Measurements from ENCODE around the gene GNAS-AS1. TPM values are rescaled to one million over a fixed set of nuclear protein-coding genes. Genes with fewer than 3 reads are reported as not detected.

GNAS-AS1 gene
- total and polyA plus RNA-seq, 2 donors (not counting 1 experiment from before 2014, with no cell fraction given): 0.28 to 0.33 TPM

DNA sequence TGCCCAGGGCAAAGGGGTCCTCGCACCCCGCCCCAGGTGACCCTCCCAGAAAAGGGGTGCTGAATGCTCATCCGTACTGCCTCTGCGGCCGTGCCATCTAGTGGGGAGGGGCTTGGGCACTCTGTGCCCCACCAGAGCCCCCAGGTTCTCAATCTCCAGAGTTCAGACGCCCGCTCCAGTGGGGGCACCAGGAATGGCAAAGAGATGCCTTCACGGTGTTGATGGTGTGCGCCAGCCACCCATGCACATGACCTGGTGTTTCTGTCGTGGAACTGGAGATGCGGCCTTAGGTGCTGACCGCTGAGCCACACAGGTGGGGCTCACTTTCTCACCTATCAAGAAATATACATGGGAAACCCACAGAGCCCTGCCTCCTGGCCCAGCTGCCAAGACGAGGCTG is 30.8 kb downstream of the GNAS-AS1 start:
- H3K27ac ChIP-seq (ENCODE audit: insufficient read depth, low read length): no peak overlapping the region
- no peak overlapping the region for H3K4me3 ChIP-seq (replicated peaks in 1 of 4; ENCODE audit: control extremely low read depth in 1 of 4, insufficient read depth in 1 of 4, low read depth in 3 of 4, low read length in 4 of 4)
- no peak overlapping the region for H3K4me2 ChIP-seq (ENCODE audit: extremely low read depth, insufficient read depth, low read length)
- no peak overlapping the region for H2AFZ ChIP-seq (ENCODE audit: low read length)
- DNase-seq (ENCODE audit: low read depth in 2 of 2): no peak
- H3K9me3 ChIP-seq (ENCODE audit: control insufficient read depth, insufficient read depth, low read depth, low read length): no peaks in the 10 kb centered on the region
- H3K27me3 ChIP-seq (ENCODE audit: control insufficient read depth, insufficient read depth, low read length): no peaks in the 10 kb centered on the region
- no peak overlapping the region for H3K9ac ChIP-seq (ENCODE audit: insufficient read depth, low read length)
- H3K79me2 ChIP-seq (ENCODE audit: control insufficient read depth, insufficient read depth, low read length): no peaks in the 10 kb centered on the region
- no peaks in the 10 kb centered on the region for H3K36me3 ChIP-seq (ENCODE audit: control insufficient read depth, insufficient read depth, low read length)
- H3K4me1 ChIP-seq (ENCODE audit: control insufficient read depth, extremely low read depth, insufficient read depth, low read length): no peaks in the 10 kb centered on the region
- TF ChIP-seq EZH2 (IDR thresholded peaks at IDR 0.05; ENCODE audit: low read length, missing control alignments): no peak
- TF ChIP-seq, protein P1, sequence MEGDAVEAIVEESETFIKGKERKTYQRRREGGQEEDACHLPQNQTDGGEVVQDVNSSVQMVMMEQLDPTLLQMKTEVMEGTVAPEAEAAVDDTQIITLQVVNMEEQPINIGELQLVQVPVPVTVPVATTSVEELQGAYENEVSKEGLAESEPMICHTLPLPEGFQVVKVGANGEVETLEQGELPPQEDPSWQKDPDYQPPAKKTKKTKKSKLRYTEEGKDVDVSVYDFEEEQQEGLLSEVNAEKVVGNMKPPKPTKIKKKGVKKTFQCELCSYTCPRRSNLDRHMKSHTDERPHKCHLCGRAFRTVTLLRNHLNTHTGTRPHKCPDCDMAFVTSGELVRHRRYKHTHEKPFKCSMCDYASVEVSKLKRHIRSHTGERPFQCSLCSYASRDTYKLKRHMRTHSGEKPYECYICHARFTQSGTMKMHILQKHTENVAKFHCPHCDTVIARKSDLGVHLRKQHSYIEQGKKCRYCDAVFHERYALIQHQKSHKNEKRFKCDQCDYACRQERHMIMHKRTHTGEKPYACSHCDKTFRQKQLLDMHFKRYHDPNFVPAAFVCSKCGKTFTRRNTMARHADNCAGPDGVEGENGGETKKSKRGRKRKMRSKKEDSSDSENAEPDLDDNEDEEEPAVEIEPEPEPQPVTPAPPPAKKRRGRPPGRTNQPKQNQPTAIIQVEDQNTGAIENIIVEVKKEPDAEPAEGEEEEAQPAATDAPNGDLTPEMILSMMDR (conservative IDR thresholded peaks at IDR 0.05 in 1 of 2, IDR thresholded peaks at IDR 0.05 in 1 of 2; ENCODE audit: low read depth in 1 of 2, low read length in 2 of 2): no peak
- H4K20me1 ChIP-seq (ENCODE audit: control insufficient read depth, extremely low read depth, insufficient read depth, low read length): no peaks in the 10 kb centered on the region

DNA sequence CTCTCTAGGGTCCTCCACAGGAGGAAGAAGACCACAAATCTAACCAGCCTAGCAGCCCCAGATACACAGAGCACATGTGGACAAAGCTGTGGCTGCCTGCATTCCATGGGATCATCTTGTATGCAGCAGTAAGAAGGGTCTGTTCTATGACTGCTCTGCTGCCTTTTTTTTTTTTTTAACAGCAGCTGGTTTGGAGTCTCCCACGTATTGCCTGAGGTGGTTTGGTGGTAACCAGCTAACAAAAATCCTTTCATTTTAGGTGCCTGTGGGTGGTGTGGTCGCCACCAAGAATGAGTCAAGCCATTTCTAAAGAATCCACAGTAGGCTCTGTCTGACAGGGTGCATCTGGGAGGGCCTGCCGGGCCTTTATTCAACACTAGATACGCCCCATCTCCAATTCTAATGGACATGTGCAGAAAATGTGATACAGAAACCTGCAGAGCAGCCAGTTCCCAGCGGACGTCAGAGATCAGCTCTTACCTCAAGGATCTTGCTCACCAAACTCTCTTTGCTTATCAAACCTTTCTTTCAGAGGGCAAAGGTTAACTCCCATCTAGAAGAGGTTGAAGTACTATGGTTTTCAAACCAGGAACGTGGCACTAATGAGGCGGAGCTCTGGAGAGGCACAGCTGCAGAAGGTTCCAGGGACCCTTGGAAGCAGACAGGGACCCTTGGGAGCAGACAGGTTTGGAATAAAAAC is 32.0 kb downstream of the GNAS-AS1 start:
- no peak overlapping the region for H3K27ac ChIP-seq (ENCODE audit: insufficient read depth, low read length)
- H3K4me2 ChIP-seq (ENCODE audit: extremely low read depth, insufficient read depth, low read length): no peak overlapping the region

GRCh38 chr20:58817748-58818147 is 33.0 kb downstream of the GNAS-AS1 start:
- TF ChIP-seq, protein P1 (conservative IDR thresholded peaks at IDR 0.05 in 1 of 2, IDR thresholded peaks at IDR 0.05 in 1 of 2; ENCODE audit: low read depth in 1 of 2, low read length in 2 of 2): no peak
- TF ChIP-seq EZH2 (IDR thresholded peaks at IDR 0.05; ENCODE audit: low read length, missing control alignments): no peak
- H3K9me3 ChIP-seq (ENCODE audit: control insufficient read depth, insufficient read depth, low read depth, low read length): no peaks in the 10 kb centered on the region
- H3K4me1 ChIP-seq (ENCODE audit: control insufficient read depth, extremely low read depth, insufficient read depth, low read length): no peaks in the 10 kb centered on the region
- no peaks in the 10 kb centered on the region for H3K79me2 ChIP-seq (ENCODE audit: control insufficient read depth, insufficient read depth, low read length)
- no peak overlapping the region for H2AFZ ChIP-seq (ENCODE audit: low read length)
- no peak overlapping the region for H3K4me3 ChIP-seq (replicated peaks in 1 of 4; ENCODE audit: control extremely low read depth in 1 of 4, insufficient read depth in 1 of 4, low read depth in 3 of 4, low read length in 4 of 4)
- H3K27ac ChIP-seq (ENCODE audit: insufficient read depth, low read length): no peak overlapping the region
- H3K27me3 ChIP-seq (ENCODE audit: control insufficient read depth, insufficient read depth, low read length): no peaks in the 10 kb centered on the region
- no peaks in the 10 kb centered on the region for H4K20me1 ChIP-seq (ENCODE audit: control insufficient read depth, extremely low read depth, insufficient read depth, low read length)
- DNase-seq (ENCODE audit: low read depth in 2 of 2): no peak
- no peaks in the 10 kb centered on the region for H3K36me3 ChIP-seq (ENCODE audit: control insufficient read depth, insufficient read depth, low read length)
- H3K9ac ChIP-seq (ENCODE audit: insufficient read depth, low read length): no peak overlapping the region
- H3K4me2 ChIP-seq (ENCODE audit: extremely low read depth, insufficient read depth, low read length): no peak overlapping the region

More for the DNA sequence above, 32.0 kb downstream of the GNAS-AS1 start:
- H4K20me1 ChIP-seq (ENCODE audit: control insufficient read depth, extremely low read depth, insufficient read depth, low read length): no peaks in the 10 kb centered on the region
- TF ChIP-seq, protein P1 (conservative IDR thresholded peaks at IDR 0.05 in 1 of 2, IDR thresholded peaks at IDR 0.05 in 1 of 2; ENCODE audit: low read depth in 1 of 2, low read length in 2 of 2): no peak
- no peak for TF ChIP-seq EZH2 (IDR thresholded peaks at IDR 0.05; ENCODE audit: low read length, missing control alignments)
- H3K4me3 ChIP-seq (replicated peaks in 1 of 4; ENCODE audit: control extremely low read depth in 1 of 4, insufficient read depth in 1 of 4, low read depth in 3 of 4, low read length in 4 of 4): no peak overlapping the region
- no peaks in the 10 kb centered on the region for H3K79me2 ChIP-seq (ENCODE audit: control insufficient read depth, insufficient read depth, low read length)
- H2AFZ ChIP-seq (ENCODE audit: low read length): no peak overlapping the region
- H3K4me1 ChIP-seq (ENCODE audit: control insufficient read depth, extremely low read depth, insufficient read depth, low read length): no peaks in the 10 kb centered on the region
- H3K9me3 ChIP-seq (ENCODE audit: control insufficient read depth, insufficient read depth, low read depth, low read length): no peaks in the 10 kb centered on the region
- no peaks in the 10 kb centered on the region for H3K36me3 ChIP-seq (ENCODE audit: control insufficient read depth, insufficient read depth, low read length)
- peak in 1 of 2 donors; percentile 98 for DNase-seq (ENCODE audit: low read depth in 2 of 2)
- no peaks in the 10 kb centered on the region for H3K27me3 ChIP-seq (ENCODE audit: control insufficient read depth, insufficient read depth, low read length)
- H3K9ac ChIP-seq (ENCODE audit: insufficient read depth, low read length): no peak overlapping the region
